Peyer's patch (tissue), 4 donors: Measurements from ENCODE around the gene VWA1.
"Not testable (repeated sequence)": the region's sequence is repeated elsewhere in the genome, so short reads cannot be mapped to it uniquely, and the experiment has no call there.

Source experiments
- CTCF ChIP-seq, 6 experiments: fragments of 450-650 bp in 4 of 6; fragments of 200-600 bp in 2 of 6; sonication (generic) in 1 of 6; IDR thresholded peaks; one replicate each; pipeline ENCODE4 v1.5.1; 2017 to 2019; ENCODE audit warnings: antibody characterized with exemption in 6 of 6, mild to moderate bottlenecking in 3 of 6, moderate library complexity in 1 of 6
- POLR2A ChIP-seq, 2 donors: fragments of 450-650 bp; IDR thresholded peaks; one replicate each; pipeline ENCODE4 v1.5.1; 2017; ENCODE audit warnings: antibody characterized with exemption in 2 of 2, mild to moderate bottlenecking in 2 of 2, moderate library complexity in 2 of 2

GRCh38 chr1:1480488-1480867 is 45.0 kb downstream of the VWA1 start:
- TF ChIP-seq CTCF, POLR2A (IDR thresholded peaks at IDR 0.05): not testable (repeated sequence)
